Activated T-helper 9 cell treated with anti-CD3 and anti-CD28 coated beads, Interleukin-2, amount 50 U/mL, for 16 hours (primary cell): Measurements from ENCODE around the gene WDR70.
"Not testable (repeated sequence)": the region's sequence is repeated elsewhere in the genome, so short reads cannot be mapped to it uniquely, and the experiment has no call there.

Source experiments
- DNase-seq: peaks from one replicate; pipeline ENCODE4 v3.0.0-alpha.2; 2020; ENCODE audit warnings: low read depth

WDR70 gene

DNA sequence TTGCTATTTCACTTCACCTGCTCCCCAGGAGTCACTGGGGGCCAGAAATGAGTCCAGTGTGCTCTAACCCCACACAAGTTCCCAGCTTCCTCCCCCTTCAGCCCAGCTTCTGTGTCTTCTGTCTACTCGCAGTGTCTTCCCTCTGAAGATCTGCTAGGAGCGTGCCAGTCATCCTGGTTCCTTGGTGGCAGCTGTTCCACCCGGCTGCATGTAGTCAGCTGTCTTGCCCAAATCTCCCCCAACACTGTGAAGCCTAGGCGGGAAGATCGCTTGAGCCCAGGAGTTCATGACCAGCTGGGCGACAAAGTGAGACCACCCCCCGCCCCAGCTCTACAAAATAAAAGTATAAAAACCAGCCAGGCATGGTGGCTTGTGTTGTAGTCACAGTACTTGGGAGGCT, 306.7 kb downstream of the WDR70 start:
- no peak for DNase-seq

DNA sequence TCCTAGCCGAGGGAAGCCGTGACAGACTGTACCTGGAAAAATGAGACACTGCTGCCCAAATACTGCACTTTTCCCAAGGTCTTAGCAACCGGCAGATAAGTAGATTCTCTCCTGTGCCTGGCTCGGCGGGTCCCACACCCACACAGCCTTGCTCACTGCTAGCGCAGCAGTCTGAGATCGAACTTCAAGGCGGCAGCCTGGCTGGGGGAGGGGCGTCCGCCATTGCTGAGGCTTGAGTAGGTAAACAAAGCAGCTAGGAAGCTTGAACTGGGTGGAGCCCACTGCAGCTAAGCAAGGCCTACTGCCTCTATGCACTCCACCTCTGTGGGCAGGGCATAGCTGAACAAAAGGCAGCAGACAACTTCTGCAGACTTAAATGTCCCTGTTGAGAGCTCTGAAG, 309.8 kb downstream of the WDR70 start:
- DNase-seq = not testable (repeated sequence)

GRCh38 chr5:37694333-37694732, 315.2 kb downstream of the WDR70 start:
- DNase-seq = not testable (repeated sequence)

DNA sequence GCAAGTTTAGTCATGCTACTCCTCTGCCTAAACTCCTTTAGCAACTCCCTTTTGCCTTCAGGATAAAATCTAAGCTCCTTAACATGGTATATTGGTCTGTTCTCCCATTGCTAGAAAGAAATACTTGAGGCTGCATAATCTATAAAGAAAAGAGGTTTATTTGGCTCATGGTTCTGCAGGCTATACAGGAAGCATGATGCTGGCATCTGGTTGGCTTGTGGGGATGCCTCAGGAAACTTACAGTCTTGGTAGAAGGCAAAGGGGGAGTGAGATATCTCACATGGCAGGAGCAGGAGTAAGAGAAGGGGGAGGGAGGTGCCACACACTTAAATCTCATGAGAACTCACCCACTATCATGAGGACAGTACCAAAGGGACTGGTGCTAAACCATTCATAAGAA, 315.7 kb downstream of the WDR70 start:
- no peak for DNase-seq

- DNase-seq = no peak
These were observed 316.5 kb downstream of the WDR70 start for GRCh38 chr5:37695647-37696046.

DNA sequence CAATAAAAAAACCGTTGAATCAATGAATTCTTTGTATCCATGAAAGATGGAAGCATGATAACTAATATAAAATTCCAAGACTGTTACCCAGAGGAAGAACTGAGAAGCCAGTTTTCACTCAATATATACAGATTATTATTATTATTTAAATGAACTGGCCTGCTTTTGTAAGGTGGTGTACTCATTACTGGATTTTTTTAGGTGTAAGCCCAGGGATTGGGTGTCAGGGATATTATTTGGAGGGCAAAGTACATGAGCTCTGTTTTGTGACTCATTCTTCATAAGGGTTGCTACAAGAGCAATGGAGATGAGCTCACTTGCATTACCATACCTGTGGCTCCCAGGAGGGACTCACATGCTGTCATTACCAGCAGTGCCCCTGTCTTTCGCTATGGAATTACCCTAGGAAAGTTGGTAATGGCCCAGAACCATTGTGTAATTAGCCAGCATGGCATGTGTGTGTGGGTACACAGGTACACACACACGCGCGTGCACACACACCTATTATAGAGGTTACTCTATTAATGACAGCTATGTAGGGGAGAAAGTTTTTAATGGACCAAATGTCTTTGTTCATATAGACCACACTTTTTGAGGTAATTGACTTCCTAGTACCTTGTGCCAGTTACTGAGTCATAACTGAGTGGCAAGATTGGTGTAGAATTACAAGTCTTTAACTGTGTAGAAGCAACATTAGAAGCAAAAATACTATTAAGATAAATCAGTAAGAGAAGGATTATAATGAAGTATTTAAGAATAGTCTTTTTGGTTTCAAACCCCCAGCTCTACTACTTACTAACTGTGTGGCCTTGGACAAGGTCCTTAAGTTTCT, 317.3 kb downstream of the WDR70 start:
- no peak for DNase-seq

- no peak for DNase-seq
These were observed 322.8 kb downstream of the WDR70 start for GRCh38 chr5:37701868-37702267.

- DNase-seq = no peak
These were observed 324.7 kb downstream of the WDR70 start for GRCh38 chr5:37703841-37704241.

DNA sequence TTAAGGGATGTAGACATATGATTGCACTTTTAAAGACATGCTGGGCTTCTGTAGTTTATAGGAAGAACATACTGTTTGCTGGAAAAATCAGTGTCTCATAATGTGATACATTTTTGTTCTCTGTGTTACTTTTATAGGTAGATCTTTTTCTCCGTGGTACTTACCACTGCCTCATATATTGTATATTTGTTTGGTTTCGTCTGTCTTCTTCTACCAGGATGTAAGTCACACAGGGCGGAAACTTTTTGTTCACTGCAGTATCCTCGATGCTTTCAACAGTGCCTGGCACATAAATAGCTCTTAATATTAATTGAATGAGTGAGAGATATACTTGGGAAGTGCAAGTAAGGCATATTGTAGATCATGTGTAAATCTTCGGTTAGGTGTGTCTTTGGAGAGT, 325.3 kb downstream of the WDR70 start:
- no peak for DNase-seq

DNA sequence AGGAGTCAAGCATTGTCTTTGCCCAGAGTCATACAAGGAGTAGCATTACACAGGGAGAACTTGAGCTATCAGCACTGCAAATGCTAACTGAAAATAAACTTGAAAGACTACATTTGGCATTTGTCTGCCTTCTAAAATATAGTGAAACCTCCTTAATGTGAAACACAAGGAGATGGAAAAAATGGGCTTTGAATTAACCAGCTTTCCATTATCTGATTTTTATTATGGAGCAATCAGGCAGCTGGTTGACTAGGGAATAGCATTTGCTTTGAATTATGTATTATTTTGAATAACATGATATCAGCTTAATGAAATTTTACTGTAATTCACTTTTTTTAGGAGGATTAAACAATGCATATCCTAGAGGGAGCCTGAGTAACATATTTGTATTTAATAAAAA, 329.9 kb downstream of the WDR70 start:
- DNase-seq = no peak

DNA sequence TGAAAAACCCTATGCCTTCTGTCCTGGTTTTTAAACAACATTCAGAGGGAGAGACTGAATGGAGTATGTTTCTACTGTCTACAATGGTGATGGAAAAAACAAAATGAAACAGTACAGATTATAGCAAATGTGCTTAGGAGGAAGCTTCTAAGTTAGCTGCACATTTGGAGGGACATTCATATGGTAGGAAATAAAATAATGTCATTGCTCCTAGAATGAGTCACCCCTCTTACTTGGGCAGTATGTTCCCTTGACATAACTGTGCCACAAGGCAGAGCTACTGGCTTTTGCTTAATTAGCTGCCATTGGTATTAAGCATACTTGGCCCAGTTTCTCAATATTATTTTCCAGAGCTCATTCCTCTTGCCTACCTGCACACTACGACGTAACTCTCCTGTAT, 331.8 kb downstream of the WDR70 start:
- DNase-seq = no peak

- DNase-seq = no peak
These were observed 333.6 kb downstream of the WDR70 start for GRCh38 chr5:37712750-37713149.

DNA sequence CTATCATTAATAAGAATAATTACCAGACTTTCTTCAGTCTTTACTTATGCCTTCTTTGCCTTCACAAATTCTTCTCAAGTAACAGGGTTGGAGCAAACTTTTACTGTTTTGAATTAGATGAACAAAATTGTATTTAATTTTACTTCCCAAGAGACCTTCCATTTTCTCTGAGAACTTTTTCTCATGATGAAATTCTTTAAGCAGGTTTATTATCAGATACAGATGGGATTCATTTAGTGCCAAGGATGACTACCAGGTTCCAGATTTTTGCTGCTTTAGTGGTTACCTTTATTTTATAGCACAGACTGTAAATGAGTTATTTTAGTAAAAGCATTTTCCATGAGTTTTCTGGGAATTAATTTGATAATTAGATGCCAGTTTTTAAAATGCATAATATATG, 335.6 kb downstream of the WDR70 start:
- no peak for DNase-seq

DNA sequence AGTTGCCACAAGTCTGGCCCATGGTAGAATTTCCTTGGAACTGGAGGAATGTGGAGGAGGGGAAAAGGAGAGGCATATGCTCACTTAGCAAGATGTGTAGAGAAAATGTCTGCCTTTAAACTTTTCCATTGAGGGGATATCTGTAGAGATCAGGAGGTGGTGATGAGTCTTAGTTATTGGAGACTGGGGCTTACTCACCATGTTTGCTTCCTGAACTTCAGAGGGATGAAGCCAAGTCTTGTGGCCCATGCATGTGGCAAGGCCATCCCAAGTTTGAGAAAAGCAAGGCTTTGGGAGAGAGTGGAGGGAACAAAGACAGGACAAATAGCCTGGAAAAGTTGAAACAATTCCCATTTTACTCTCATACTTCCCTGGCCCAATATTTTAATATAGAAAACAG, 336.2 kb downstream of the WDR70 start:
- no peak for DNase-seq

DNA sequence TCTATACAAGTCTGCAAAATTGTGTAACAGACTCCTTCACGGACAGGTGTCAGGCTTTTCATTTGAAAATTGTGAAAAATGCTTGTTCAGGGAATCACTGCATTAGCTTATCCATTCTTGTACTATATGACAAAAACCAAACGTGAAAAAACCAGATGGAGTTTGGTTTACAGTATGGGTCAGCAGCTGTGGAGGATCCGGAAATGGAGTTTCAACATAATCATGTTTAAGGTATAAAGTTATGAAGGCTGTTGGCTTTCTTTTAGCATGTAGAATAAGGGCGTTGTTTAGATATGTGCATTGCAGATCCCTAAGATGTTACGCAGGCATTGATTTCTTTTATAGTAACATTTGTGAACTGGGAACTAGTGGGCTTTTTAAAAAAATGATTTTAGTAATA, 336.9 kb downstream of the WDR70 start:
- no peak for DNase-seq

- no peak for DNase-seq
These were observed 337.3 kb downstream of the WDR70 start for GRCh38 chr5:37716405-37716804.

- no peak for DNase-seq
These were observed 338.1 kb downstream of the WDR70 start for GRCh38 chr5:37717276-37717612.

GRCh38 chr5:37717613-37718431, 338.7 kb downstream of the WDR70 start:
- DNase-seq = no peak

DNA sequence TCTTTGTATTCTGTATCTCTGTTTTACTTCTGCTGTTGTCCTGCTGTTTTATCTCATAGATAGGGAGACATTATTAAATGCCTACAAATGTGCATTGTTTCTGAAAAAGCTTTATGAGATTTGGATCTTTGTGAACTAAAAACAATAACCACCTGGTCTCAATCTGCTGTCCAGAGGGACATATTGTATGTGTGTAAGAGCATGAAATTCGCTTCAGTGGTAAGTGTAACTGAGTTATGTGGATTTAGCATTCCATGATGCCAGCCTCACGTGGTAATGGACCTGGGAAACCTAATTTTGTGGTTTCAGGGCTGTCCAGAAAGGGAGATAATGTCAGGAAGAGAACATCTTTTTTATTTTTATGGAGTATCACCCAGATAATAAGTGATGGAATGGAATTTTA, 341.4 kb downstream of the WDR70 start:
- DNase-seq = no peak

- DNase-seq = no peak
These were observed 342.3 kb downstream of the WDR70 start for GRCh38 chr5:37721447-37721871.

DNA sequence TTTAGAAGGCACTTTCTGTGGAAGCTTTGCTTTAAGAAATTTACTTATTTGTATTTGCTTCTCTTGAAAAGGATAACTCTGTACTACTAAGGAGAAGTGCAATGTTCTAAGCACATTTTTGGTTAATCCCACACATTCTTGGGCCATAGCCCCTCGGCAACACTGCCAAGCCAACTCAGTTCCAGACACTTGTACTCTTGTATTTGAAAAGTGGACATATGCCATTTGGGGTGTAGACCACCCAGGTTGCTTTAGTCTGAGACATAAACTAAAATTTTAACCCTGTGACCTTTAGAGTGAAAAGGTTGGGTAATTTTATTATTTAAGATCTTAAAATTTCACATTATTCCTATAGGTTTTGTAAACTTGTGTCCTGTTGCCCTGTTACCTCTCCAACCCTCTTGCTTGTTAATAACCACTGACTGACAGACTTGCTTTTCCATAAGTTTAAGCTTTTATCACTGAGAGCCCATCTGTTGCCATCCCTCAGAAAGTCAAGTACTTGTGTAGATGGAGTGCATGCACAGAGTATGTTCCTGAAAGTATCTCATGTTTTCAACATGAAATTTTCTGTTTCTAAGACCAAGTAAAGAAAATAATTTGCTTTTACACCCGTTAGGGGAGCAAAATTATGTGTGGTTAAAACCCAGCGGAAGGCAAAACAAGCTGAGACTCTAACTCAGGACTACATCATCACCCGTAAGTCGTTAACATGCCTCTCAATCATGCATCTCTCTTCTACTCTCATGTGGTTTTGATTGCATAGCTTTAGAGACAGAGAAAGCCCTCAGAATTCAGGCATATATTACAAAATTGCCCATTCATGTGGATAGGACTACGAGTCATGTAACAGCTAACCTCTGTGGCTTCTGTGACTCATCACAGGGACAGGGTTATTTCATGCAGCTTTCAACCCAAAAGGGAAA, 343.4 kb downstream of the WDR70 start:
- DNase-seq = no peak
